GM12878 (cell line): ENCODE measurements around the gene NKX2-2. TPM values are rescaled to one million over a fixed set of nuclear protein-coding genes. Genes with fewer than 3 reads are reported as not detected.

Experiments used
- ATAC-seq: fragments of 200-7000 bp; cut with Tn5 transposase; 3 replicates; pipeline ENCODE4 v1.9.1; 2020; ENCODE audit warnings: mild to moderate bottlenecking, moderate library complexity
- BruUV-seq: library from RNA; stranded (reverse); fragments of 400-500 nt; replicated peaks from 2 replicates; lab custom pipeline; 2021; lab: Mats Ljungman, UMichigan
- CTCF ChIA-PET: fragments of 300-600 bp; sonication (Branson Sonifier 250); formaldehyde crosslinking; extraction: SDS; loops from one replicate; lab custom pipeline; 2021; ENCODE audit warnings: inconsistent platforms; lab: Yijun Ruan, JAX
- POLR2A ChIA-PET: fragments of 350-600 bp; formaldehyde crosslinking; extraction: SDS; loops from one replicate; lab custom pipeline; 2021; ENCODE audit warnings: inconsistent platforms; lab: Charles Lee
- RAD21 ChIA-PET: fragments of 300-600 bp; sonication (Branson Sonifier 250); formaldehyde crosslinking; loops from one replicate; lab custom pipeline; 2023; ENCODE audit warnings: antibody characterized with exemption; ENCODE audit not compliant: unreplicated experiment; lab: Charles Lee
- SMC1A ChIA-PET: fragments of 300-600 bp; sonication (Branson Sonifier 250); formaldehyde crosslinking; loops from one replicate; lab custom pipeline; 2023; ENCODE audit not compliant: unreplicated experiment, uncharacterized antibody; lab: Charles Lee
- DNase-seq: peaks from one replicate; pipeline ENCODE4 v3.0.0-alpha.2; 2011; ENCODE audit warnings: low read depth, low spot score
- FAIRE-seq: peaks from 3 replicates; lab custom pipeline; 2011; peaks lifted over from hg19 to GRCh38; lab: Jason Lieb, UNC
- H2AFZ ChIP-seq: 2 replicates; pipeline ENCODE4 v1.6.0; 2011; ENCODE audit warnings: low read depth, low read length, control low read depth; ENCODE audit not compliant: control insufficient read depth
- H3K27ac ChIP-seq: 2 replicates; pipeline ENCODE4 v1.5.1; 2011; ENCODE audit warnings: control low read depth; ENCODE audit not compliant: control insufficient read depth, insufficient read depth
- H3K27me3 ChIP-seq, 2 experiments: replicated peaks in 1 of 2; 2 replicates each; pipeline versions ENCODE4 v1.6.0 to v1.6.1; 2011; ENCODE audit warnings: low read length in 1 of 2; ENCODE audit not compliant: control insufficient read depth in 2 of 2, insufficient read depth in 2 of 2
- H3K36me3 ChIP-seq, 2 experiments: 2 replicates each; pipeline ENCODE4 v1.5.1; 2011; ENCODE audit warnings: low read length in 1 of 2; ENCODE audit not compliant: control insufficient read depth in 2 of 2, insufficient read depth in 2 of 2
- H3K4me1 ChIP-seq: 2 replicates; pipeline ENCODE4 v1.6.1; 2011; ENCODE audit warnings: mild to moderate bottlenecking, low read length, moderate library complexity, mixed read lengths; ENCODE audit not compliant: control insufficient read depth, insufficient read depth
- H3K4me2 ChIP-seq: 2 replicates; pipeline ENCODE4 v1.6.0; 2011; ENCODE audit warnings: control low read depth; ENCODE audit not compliant: control insufficient read depth, insufficient read depth
- H3K4me3 ChIP-seq: fragments of 200-600 bp; sonication (generic); 2 replicates; pipeline ENCODE4 v1.5.1; 2016
- H3K79me2 ChIP-seq: 2 replicates; pipeline ENCODE4 v1.6.0; 2011; ENCODE audit warnings: low read length; ENCODE audit not compliant: control insufficient read depth, insufficient read depth
- H3K9ac ChIP-seq: 2 replicates; pipeline ENCODE4 v1.8.0; 2011; ENCODE audit warnings: low read length, control low read depth, mixed read lengths; ENCODE audit not compliant: control insufficient read depth, insufficient read depth
- H3K9me3 ChIP-seq: replicated peaks from 3 replicates; pipeline ENCODE4 v1.5.1; 2011; ENCODE audit warnings: mild to moderate bottlenecking, low read length; ENCODE audit not compliant: control insufficient read depth, insufficient read depth
- H4K20me1 ChIP-seq: 2 replicates; pipeline ENCODE4 v1.6.0; 2011; ENCODE audit not compliant: control insufficient read depth, insufficient read depth
- MYC ChIP-seq: IDR thresholded peaks from 2 replicates; pipeline ENCODE4 v1.6.1; 2011; ENCODE audit warnings: mild to moderate bottlenecking, low read length, moderate library complexity, inconsistent platforms; ENCODE audit not compliant: insufficient read depth, insufficient replicate concordance, insufficient read length, severe bottlenecking
- NFYB ChIP-seq: IDR thresholded peaks from 2 replicates; pipeline ENCODE4 v1.6.1; 2011; ENCODE audit warnings: low read depth, mild to moderate bottlenecking, low read length, improper control_type of control experiment, moderate library complexity; ENCODE audit not compliant: insufficient read depth
- RELA ChIP-seq: fragments of 450-650 bp; IDR thresholded peaks from 2 replicates; pipeline ENCODE4 v1.8.0; 2014; ENCODE audit warnings: borderline replicate concordance; ENCODE audit not compliant: partially characterized antibody
- SRF ChIP-seq, 2 experiments: IDR thresholded peaks; 2 replicates each; pipeline ENCODE4 v1.6.1; 2011; ENCODE audit warnings: low read depth in 2 of 2, low read length in 2 of 2, mild to moderate bottlenecking in 1 of 2, moderate library complexity in 1 of 2
- WRNIP1 ChIP-seq: IDR thresholded peaks from 2 replicates; pipeline ENCODE4 v1.6.1; 2011; ENCODE audit warnings: low read depth, low read length, improper control_type of control experiment, borderline replicate concordance
- WGBS: methylation state at CpG from one replicate; pipeline ENCODE4 v1.1.6; 2016; ENCODE audit warnings: low lambda C conversion rate; ENCODE audit not compliant: insufficient replicate concordance, insufficient coverage; ENCODE audit errors: missing lambda C conversion rate; 5-methylcytosine and 5-hydroxymethylcytosine counted together
- in situ Hi-C: fragments of 300-500 bp; cut with MboI; formaldehyde crosslinking; loops from 9 replicates; pipeline ENCODE4 v1.14.3; 2018; ENCODE audit warnings: mixed read lengths
- intact Hi-C: fragments of 100-400 bp; cut with micrococcal nuclease; formaldehyde crosslinking; loops from one replicate; pipeline ENCODE4 v1.14.2; 2022; ENCODE audit not compliant: unreplicated experiment
- polyA plus RNA-seq, 11 experiments: library from polyadenylated mRNA; depleted of rRNA in 4 of 11; unstranded in 6 of 11; stranded (reverse) in 5 of 11; fragments of >200 nt; fragmentation: Nextera tagmentation in 4 of 11; fragmentation: Illumina TruSeq in 1 of 11; extraction: Ambion mirVana in 4 of 11; extraction: Trizol in 1 of 11; gene quantifications; 1 replicate in 1 of 11; 2 replicates in 10 of 11; pipeline versions ENCODE4 v1.2.1 to v1.2.3, GENCODE V29; 2011 to 2016; ENCODE audit warnings: inconsistent platforms in 2 of 11, missing spikeins in 2 of 11, low read depth in 1 of 11
- total RNA-seq, 4 experiments: library from RNA; depleted of rRNA in 3 of 4; stranded (reverse); fragments of >200 nt in 3 of 4; fragmentation: Illumina TruSeq in 1 of 4; extraction: Trizol in 1 of 4; gene quantifications; 2 replicates each; pipeline versions ENCODE4 v1.2.1 to v1.2.3, GENCODE V29; 2013 to 2021
- TF ChIP-seq, protein P1 (sequence below): fragments of 450-650 bp; IDR thresholded peaks from 2 replicates; pipeline ENCODE4 v1.6.1; 2017; ENCODE audit warnings: mild to moderate bottlenecking, moderate library complexity
- TF ChIP-seq, protein P2 (sequence below): fragments of 450-650 bp; IDR thresholded peaks from 2 replicates; pipeline ENCODE4 v1.6.1; 2016; ENCODE audit warnings: mild to moderate bottlenecking
- TF ChIP-seq, protein P3 (sequence below): fragments of 450-650 bp; IDR thresholded peaks from 2 replicates; pipeline ENCODE4 v1.6.1; 2017; ENCODE audit warnings: mild to moderate bottlenecking, low read depth, inconsistent platforms; ENCODE audit not compliant: poor library complexity, severe bottlenecking

NKX2-2 gene
- total and polyA plus RNA-seq, 10 of the 15 experiments (the other 5 are each of a cell fraction or from before 2014, with no cell fraction given): not detected

DNA sequence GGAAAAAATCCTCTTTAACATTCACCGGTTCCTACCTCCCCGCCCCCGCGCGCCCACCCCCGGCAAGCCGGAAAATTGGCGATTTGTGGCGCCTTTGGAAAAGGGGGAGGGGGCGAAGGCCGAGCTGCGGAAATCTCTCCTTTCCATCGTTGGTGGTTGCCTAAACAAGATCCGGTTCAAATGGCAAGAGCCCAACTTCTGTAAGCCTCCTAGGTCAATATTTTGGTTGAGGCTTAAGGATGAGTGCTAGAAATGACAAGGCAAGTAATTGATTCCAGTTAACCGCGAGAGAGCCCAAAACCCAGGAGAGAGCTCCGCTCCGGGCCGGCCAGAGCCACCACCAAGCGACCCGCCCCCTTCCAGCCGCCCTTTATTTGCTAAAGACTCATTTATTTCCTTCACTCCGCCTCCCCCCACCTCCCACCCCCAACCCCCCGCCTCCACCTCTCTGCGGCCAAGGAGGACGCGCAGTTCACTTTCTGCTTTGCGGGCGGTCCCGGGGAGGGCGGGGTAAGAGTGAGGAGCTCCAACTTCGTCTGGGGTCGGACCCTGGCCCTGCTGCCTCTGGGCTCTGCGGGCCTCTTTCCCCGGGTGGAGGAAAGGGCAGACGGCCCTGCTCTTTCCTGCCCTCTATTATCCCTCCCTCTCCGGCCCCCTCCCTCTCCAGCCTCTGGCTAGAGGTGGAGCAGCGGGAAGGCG is 838 bp upstream of the NKX2-2 start:
- Histone ChIP-seq H3K36me3 (no peaks in the 10 kb centered on the region), H3K4me1 (no peaks in the 10 kb centered on the region), H3K4me3 (no peak overlapping the region), H3K79me2 (no peaks in the 10 kb centered on the region), H3K9me3 (no peaks in the 10 kb centered on the region), H3K9ac (no peak overlapping the region), H4K20me1 (no peaks in the 10 kb centered on the region), H3K27me3 (peaks cover 21 to 32% of the 10 kb centered on the region in 2 experiments), H2AFZ (no peak overlapping the region), H3K4me2 (no peak overlapping the region; the same call in 1 of the 2 replicates), H3K27ac (no peak overlapping the region)
- DNase-seq (no peak), FAIRE-seq (no peak), ATAC-seq (no peak)
- intact Hi-C loops: no loop called here
- WGBS: 45% methylated on average over 28 of the region's 39 CpGs
- ChIA-PET SMC1A (no interaction called here), CTCF (no interaction called here), POLR2A (no interaction called here), RAD21 (no interaction called here)
- BruUV-seq: no TSS peak
- in situ Hi-C loops: no loop called here
- TF ChIP-seq WRNIP1 (no peak), NFYB (no peak), RELA (no peak), MYC (no peak)

DNA sequence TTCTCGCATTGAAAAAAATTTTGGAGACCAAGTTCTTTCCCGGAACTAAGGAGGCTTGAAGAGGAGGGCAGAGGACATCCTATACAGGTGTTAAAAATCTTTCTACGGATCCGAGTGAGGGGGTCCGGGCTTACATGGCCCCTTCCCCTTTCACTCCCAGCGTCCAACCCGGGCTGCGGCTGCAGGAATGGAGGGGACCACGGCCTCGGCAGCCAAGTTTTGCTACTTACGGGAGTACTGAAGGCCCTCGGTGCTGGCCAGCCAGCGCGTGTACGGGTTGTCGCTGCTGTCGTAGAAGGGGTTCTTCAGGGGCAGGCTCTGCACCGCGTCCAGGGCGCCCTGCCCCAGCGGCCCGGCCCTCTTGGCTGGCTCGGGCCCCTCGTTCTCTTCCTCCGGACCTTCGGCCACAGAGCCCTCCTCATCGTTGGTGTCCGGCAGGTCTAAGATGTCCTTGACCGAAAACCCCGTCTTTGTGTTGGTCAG is 642 bp downstream of the NKX2-2 start:
- Histone ChIP-seq H2AFZ (no peak overlapping the region), H3K36me3 (no peaks in the 10 kb centered on the region), H3K27me3 (peaks cover 22 to 37% of the 10 kb centered on the region in 2 experiments), H3K79me2 (no peaks in the 10 kb centered on the region), H3K4me3 (no peak overlapping the region), H3K4me1 (no peaks in the 10 kb centered on the region), H4K20me1 (no peaks in the 10 kb centered on the region), H3K27ac (no peak overlapping the region), H3K4me2 (no peak overlapping the region), H3K9ac (no peak overlapping the region), H3K9me3 (no peaks in the 10 kb centered on the region)
- intact Hi-C loops: no loop called here
- RAD21 ChIA-PET: no interaction called here
- SMC1A ChIA-PET: no interaction called here
- 22% methylated on average over 30 of the region's 30 CpGs for WGBS
- ATAC-seq (no peak), FAIRE-seq (no peak), DNase-seq (no peak)
- no TSS peak for BruUV-seq
- POLR2A ChIA-PET: no interaction called here
- in situ Hi-C loops: no loop called here
- CTCF ChIA-PET: no interaction called here
- TF ChIP-seq, protein P1, sequence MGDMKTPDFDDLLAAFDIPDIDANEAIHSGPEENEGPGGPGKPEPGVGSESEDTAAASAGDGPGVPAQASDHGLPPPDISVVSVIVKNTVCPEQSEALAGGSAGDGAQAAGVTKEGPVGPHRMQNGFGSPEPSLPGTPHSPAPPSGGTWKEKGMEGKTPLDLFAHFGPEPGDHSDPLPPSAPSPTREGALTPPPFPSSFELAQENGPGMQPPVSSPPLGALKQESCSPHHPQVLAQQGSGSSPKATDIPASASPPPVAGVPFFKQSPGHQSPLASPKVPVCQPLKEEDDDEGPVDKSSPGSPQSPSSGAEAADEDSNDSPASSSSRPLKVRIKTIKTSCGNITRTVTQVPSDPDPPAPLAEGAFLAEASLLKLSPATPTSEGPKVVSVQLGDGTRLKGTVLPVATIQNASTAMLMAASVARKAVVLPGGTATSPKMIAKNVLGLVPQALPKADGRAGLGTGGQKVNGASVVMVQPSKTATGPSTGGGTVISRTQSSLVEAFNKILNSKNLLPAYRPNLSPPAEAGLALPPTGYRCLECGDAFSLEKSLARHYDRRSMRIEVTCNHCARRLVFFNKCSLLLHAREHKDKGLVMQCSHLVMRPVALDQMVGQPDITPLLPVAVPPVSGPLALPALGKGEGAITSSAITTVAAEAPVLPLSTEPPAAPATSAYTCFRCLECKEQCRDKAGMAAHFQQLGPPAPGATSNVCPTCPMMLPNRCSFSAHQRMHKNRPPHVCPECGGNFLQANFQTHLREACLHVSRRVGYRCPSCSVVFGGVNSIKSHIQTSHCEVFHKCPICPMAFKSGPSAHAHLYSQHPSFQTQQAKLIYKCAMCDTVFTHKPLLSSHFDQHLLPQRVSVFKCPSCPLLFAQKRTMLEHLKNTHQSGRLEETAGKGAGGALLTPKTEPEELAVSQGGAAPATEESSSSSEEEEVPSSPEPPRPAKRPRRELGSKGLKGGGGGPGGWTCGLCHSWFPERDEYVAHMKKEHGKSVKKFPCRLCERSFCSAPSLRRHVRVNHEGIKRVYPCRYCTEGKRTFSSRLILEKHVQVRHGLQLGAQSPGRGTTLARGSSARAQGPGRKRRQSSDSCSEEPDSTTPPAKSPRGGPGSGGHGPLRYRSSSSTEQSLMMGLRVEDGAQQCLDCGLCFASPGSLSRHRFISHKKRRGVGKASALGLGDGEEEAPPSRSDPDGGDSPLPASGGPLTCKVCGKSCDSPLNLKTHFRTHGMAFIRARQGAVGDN: no peak
- TF ChIP-seq, protein P2, sequence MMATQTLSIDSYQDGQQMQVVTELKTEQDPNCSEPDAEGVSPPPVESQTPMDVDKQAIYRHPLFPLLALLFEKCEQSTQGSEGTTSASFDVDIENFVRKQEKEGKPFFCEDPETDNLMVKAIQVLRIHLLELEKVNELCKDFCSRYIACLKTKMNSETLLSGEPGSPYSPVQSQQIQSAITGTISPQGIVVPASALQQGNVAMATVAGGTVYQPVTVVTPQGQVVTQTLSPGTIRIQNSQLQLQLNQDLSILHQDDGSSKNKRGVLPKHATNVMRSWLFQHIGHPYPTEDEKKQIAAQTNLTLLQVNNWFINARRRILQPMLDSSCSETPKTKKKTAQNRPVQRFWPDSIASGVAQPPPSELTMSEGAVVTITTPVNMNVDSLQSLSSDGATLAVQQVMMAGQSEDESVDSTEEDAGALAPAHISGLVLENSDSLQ: no peak
- no peak for TF ChIP-seq SRF (IDR thresholded peaks at IDR 0.05; ENCODE audit: low read depth in 2 of 2, low read length in 2 of 2)
- TF ChIP-seq, protein P3, sequence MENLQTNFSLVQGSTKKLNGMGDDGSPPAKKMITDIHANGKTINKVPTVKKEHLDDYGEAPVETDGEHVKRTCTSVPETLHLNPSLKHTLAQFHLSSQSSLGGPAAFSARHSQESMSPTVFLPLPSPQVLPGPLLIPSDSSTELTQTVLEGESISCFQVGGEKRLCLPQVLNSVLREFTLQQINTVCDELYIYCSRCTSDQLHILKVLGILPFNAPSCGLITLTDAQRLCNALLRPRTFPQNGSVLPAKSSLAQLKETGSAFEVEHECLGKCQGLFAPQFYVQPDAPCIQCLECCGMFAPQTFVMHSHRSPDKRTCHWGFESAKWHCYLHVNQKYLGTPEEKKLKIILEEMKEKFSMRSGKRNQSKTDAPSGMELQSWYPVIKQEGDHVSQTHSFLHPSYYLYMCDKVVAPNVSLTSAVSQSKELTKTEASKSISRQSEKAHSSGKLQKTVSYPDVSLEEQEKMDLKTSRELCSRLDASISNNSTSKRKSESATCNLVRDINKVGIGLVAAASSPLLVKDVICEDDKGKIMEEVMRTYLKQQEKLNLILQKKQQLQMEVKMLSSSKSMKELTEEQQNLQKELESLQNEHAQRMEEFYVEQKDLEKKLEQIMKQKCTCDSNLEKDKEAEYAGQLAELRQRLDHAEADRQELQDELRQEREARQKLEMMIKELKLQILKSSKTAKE: no peak
